Ammon's horn (tissue), 1 donor: ENCODE data around the gene GSS.
A peak's percentile ranks its signal among the peaks of the same experiment; 100 is the strongest.

Experiments used
- DNase-seq: peaks from one replicate; pipeline ENCODE4 v3.0.0-alpha.2; 2016; ENCODE audit warnings: low spot score

GSS gene

DNA sequence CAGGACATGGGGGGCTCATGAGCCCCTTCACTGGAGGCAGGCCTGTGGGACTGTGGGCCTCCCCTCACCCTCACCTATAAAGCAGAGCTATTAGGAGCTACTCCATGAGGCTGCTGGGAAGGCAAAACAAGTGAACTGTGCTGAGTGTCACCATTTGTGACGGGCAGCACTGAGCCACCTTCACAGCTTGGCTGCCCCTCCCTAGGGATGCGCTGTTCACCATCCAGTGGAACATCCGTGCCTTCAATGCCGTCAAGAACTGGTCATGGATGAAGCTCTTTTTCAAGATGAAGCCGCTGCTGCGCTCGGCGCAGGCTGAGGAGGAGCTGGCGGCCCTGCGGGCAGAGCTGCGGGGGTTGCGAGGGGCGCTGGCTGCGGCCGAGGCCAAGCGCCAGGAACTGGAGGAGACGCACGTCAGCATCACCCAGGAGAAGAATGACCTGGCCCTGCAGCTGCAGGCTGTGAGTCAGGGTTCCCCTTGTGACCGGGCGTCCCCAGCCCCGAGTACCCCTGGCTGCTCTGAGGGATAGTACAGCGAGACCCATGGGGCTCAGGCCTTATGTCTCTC lies 38.4 kb upstream of the GSS start:
- DNase-seq = no peak

DNA sequence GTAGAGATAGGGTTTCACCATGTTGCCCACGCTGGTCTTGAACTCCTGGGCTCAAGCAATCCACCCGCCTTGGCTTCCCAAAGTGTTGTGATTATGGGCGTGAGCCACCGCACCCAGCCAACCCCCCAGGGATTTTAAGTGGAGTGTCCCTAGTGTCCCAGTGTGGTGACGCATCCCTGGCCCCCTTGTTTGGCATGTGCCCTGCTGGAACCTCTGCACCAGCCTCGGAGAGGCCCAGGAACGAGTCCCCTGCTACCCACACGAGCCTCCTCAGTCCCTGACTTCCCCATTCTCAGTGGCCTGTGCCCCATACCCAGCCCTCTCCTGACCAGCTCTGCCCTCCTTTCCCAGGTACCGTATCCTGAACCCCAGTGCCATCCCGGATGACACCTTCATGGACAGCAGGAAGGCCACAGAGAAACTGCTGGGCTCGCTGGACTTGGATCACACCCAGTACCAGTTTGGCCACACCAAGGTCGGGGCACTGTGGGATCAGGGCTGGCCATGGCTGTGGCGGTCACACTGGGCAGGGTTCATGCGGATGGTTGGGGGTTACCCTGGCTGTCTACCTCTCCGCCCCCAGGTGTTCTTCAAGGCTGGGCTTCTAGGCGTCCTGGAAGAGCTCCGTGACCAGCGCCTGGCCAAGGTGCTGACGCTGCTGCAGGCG lies 37.3 kb upstream of the GSS start:
- DNase-seq = no peak

DNA sequence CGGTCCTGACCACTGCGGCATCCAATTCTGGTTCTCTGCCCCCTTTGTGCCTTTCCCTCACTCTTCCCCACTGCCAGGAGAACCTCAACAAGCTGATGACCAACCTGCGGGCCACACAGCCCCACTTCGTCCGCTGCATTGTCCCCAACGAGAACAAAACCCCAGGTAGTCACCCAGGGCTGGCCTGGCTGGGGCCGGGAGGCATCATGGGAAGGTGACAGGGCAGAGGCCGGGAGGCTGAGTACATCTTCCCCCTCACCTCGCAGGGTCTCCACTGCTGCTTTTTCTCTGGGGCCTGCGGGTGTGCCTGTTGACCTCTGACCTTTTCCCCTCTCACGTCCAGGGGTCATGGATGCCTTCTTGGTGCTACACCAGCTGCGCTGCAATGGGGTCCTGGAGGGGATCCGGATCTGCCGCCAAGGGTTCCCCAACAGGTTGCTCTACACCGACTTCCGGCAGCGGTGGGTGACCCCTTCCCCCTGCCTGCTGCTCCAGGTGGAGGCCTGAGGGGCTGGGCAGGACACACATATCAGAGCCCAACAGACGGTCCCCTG lies 35.1 kb upstream of the GSS start:
- DNase-seq = no peak

GRCh38 chr20:34990231-34990630 lies 34.6 kb upstream of the GSS start:
- DNase-seq = no peak

DNA sequence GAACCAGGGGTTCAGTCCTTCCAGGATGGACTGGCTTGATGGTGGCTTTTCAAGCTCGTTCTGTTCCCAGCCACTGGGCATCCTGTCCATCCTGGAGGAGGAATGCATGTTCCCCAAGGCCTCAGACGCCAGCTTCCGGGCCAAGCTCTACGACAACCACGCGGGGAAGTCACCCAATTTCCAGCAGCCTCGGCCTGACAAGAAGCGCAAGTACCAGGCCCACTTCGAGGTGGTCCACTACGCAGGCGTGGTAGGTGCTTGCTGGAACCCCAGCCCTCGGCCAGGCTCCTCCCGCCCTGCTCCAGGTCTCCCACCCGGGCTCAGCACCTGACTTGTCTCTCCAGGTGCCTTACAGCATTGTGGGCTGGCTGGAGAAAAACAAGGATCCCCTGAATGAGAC lies 34.1 kb upstream of the GSS start:
- DNase-seq = no peak

DNA sequence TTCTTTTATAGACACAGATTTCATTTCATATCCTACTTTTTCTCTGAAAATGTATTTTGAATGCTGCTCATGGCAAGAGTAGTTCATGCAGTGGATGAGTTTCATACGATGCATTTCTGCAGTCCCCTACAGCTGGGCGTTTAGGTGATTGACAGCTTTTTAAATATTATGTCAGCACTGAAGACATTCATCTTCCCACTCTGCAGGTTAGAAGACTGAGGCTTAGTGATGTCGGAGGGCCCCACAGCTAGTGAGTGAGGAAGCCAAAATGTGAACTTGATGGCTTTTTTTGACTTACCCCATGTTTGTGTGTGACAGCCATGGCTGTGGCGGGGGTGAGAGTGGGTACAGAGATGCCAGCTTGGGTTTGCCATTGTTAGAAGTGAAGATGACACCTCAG lies 33.5 kb upstream of the GSS start:
- no peak for DNase-seq

DNA sequence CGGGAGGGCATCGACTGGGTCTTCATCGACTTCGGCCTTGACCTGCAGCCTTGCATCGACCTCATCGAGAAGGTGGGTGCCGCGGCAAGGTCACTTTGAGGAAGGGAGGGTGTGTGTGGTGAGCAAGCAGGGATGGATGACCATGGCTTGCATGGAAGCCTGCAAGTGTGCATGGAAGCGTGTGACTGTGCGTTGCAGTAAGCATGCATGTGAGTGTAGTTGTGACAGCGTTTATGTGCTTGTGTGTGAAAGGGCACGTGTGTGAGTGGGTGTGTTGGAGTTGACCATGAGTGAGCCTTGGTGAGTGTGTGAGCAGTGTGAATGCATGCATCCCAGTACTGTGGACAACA lies 32.6 kb upstream of the GSS start:
- DNase-seq = peak; percentile 34

GRCh38 chr20:34987288-34988190 lies 31.9 kb upstream of the GSS start:
- DNase-seq = no peak

DNA sequence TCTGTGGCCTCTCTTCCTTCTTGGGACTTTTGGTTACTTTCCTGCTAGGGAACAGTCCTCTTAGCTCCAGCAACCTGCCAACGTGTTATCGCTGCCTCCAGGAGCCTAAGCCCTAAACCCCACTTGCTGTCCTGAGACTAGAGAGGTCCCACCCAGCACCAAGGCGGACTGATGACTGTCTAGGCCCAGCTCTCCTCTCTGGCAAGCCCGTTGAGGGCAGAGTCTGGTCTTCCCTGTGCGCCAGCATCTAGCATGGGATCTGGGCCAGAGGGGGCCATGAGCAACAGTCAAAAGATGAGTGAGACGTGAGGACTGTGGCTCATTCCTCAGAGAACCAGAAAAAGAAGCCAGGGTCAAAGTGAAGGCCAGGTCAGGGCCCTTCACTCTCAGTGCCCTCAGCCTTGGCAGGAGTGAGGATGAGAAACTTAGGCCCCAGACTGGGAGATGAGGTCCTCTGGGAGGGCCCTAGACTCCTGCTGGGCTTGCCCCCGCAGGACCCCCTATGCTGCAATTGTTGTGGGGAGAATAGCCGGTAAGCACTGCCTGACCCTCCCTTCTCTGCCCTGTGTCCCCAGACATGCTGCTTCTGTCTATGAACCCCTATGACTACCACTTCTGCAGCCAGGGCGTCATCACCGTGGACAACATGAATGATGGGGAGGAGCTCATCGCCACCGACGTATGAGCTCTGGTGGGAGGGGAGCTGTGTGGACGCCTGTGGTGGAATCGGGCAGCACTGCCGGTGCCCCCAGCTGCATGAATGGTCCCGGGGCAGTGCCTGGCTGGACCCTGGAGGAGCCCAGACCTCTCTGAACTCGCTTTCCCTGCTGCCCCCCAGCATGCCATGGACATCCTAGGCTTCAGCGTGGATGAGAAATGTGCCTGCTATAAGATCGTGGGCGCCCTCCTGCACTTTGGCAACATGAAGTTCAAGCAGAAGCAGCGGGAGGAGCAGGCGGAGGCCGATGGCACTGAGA lies 31.0 kb upstream of the GSS start:
- no peak for DNase-seq

GRCh38 chr20:34985461-34986310 lies 30.1 kb upstream of the GSS start:
- DNase-seq = no peak

GRCh38 chr20:34984756-34985261 lies 29.2 kb upstream of the GSS start:
- DNase-seq = no peak

- DNase-seq = no peak
Observed at GRCh38 chr20:34983995-34984735, 28.6 kb upstream of the GSS start.

DNA sequence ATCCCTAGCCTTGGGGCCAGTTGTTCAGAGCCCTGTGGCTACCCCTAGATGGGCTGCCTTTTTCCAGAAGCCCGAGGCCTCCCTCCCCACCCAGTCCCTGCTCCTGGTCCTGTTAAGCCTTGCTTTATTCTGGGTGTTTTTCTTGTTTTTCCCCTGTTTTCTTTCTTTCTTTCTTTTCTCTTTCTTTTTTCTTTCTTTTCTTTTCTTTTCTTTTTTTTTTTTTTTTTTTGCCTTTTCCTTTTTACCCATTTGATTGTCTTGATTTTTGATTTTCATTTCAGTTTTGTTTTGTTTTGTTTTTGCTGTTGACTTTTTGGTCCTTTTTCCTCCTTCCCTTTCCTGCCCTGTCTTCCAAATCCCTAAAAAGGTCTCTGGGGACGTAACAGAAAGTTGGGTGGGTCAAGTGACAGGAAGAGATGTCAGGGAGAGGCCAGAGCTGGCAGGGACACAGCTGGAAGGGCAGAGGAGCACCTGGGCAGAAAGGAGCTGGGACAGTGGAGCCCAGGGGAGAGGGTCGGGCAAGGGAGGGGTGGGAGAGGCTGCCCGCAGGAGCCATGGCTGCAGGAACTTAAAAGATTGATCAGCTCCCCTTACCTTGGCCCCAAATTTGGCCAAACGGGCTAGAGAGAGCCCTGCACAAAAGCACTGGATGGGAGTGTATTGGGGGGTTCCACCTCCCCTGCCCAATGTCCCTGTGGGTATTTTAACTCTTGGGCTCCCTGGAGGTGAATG lies 27.6 kb upstream of the GSS start:
- DNase-seq = no peak

DNA sequence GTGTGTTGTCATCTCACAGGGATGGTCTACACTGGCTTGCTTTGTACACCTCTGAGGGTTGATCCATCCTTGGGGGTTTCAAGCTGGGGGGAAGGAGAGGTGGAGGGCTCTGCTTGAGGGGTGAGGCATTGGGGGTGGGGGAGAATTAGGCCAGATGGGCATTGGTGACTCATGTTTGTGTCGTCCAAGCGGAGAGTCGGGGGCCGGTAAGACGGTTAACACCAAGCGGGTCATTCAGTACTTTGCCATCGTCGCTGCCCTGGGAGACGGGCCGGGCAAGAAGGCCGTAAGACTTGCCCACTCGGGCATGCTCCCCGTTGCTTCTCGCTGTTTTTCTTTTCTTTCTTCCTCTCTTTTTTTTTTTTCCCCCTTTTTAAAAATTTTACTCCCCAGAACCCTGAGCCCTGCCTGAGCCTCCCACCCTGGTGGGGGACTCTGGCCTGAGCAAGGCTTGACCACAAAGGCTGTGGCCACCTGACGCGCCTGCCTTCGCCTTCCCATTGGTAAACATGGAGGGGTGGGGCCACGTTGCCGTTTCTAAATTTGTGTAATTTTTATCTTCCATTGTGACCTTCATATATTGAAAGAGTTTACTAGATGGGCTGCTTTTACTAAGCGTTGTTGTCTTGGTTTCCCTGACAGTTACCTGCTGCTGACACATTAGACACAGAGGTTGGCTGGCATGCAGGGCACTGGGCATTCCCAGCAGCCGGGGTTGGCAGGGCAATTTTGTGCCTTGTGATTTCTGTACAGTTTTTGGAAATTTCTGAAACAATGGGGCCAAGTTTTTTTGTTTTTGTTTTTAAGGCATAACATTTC lies 26.9 kb upstream of the GSS start:
- DNase-seq = no peak

- DNase-seq = no peak
Observed at GRCh38 chr20:34980543-34981233, 25.1 kb upstream of the GSS start.

- no peak for DNase-seq
Observed at GRCh38 chr20:34979366-34980153, 24.0 kb upstream of the GSS start.
